22Rv1 (cell line): ENCODE data around the gene NPEPPS.
"Not testable (repeated sequence)": the region's sequence is repeated elsewhere in the genome, so short reads cannot be mapped to it uniquely, and the experiment has no call there.

Experiments used
- ZFX ChIP-seq: fragments of 450-650 bp; IDR thresholded peaks from 2 replicates; pipeline ENCODE4 v1.6.1; 2017; ENCODE audit warnings: antibody characterized with exemption, borderline replicate concordance
- TF ChIP-seq, protein P1 (sequence below): fragments of 450-650 bp; IDR thresholded peaks from 2 replicates; pipeline ENCODE4 v1.5.1; 2017; ENCODE audit warnings: mild to moderate bottlenecking

GRCh38 chr17:47562406-47562705 lies 31.4 kb downstream of the NPEPPS start:
- TF ChIP-seq, protein P1, sequence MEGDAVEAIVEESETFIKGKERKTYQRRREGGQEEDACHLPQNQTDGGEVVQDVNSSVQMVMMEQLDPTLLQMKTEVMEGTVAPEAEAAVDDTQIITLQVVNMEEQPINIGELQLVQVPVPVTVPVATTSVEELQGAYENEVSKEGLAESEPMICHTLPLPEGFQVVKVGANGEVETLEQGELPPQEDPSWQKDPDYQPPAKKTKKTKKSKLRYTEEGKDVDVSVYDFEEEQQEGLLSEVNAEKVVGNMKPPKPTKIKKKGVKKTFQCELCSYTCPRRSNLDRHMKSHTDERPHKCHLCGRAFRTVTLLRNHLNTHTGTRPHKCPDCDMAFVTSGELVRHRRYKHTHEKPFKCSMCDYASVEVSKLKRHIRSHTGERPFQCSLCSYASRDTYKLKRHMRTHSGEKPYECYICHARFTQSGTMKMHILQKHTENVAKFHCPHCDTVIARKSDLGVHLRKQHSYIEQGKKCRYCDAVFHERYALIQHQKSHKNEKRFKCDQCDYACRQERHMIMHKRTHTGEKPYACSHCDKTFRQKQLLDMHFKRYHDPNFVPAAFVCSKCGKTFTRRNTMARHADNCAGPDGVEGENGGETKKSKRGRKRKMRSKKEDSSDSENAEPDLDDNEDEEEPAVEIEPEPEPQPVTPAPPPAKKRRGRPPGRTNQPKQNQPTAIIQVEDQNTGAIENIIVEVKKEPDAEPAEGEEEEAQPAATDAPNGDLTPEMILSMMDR = not testable (repeated sequence)
- not testable (repeated sequence) for TF ChIP-seq ZFX
